HepG2 (cell line): ENCODE measurements around the gene SHC1. TPM values are rescaled to one million over a fixed set of nuclear protein-coding genes. Genes with fewer than 3 reads are reported as not detected.

Experiments used
- ATAC-seq: fragments of 200-7000 bp; cut with Tn5 transposase; 3 replicates; pipeline ENCODE4 v1.9.1; 2020; ENCODE audit warnings: mild to moderate bottlenecking, moderate library complexity
- BruUV-seq: library from RNA; stranded (reverse); fragments of 400-500 nt; replicated peaks from 2 replicates; lab custom pipeline; 2021; lab: Mats Ljungman, UMichigan
- CTCF ChIA-PET: fragments of 300-600 bp; formaldehyde crosslinking; extraction: SDS; loops from one replicate; lab custom pipeline; 2021; ENCODE audit warnings: low total read pairs, inconsistent platforms, low intra/inter-chr PET ratio; lab: Yijun Ruan, JAX
- POLR2A ChIA-PET: fragments of 350-600 bp; sonication (Branson Sonifier 250); formaldehyde crosslinking; loops from one replicate; lab custom pipeline; 2020; ENCODE audit warnings: antibody characterized with exemption, inconsistent platforms; lab: Yijun Ruan, JAX
- DNase-seq: peaks from one replicate; pipeline ENCODE4 v3.0.0-alpha.2; 2015; ENCODE audit warnings: low spot score
- FAIRE-seq: peaks from 3 replicates; lab custom pipeline; 2011; peaks lifted over from hg19 to GRCh38; lab: Jason Lieb, UNC
- H2AFZ ChIP-seq: one replicate; pipeline ENCODE4 v1.6.1; 2011; ENCODE audit warnings: low read length, inconsistent platforms
- H3K27ac ChIP-seq: fragments of 300-600 bp; 3 replicates; pipeline ENCODE4 v1.8.0; 2011; ENCODE audit warnings: mixed run types, mild to moderate bottlenecking, mixed read lengths, low read length, inconsistent platforms; ENCODE audit not compliant: insufficient read depth; ENCODE audit errors: extremely low read length
- H3K27me3 ChIP-seq, 2 experiments: fragments of 200-600 bp in 1 of 2; 2 replicates in 1 of 2; 3 replicates in 1 of 2; pipeline versions ENCODE4 v1.6.0 to v1.8.0; 2011; ENCODE audit warnings: low read length in 2 of 2, mild to moderate bottlenecking in 2 of 2, moderate library complexity in 2 of 2, inconsistent platforms in 1 of 2; ENCODE audit not compliant: insufficient read depth in 2 of 2, control insufficient read depth in 1 of 2
- H3K36me3 ChIP-seq, 2 experiments: fragments of 200-600 bp in 1 of 2; replicated peaks in 1 of 2; 2 replicates in 1 of 2; 3 replicates in 1 of 2; pipeline versions ENCODE4 v1.5.1 to v1.8.0; 2011; ENCODE audit warnings: low read length in 2 of 2, inconsistent platforms in 1 of 2; ENCODE audit not compliant: insufficient read depth in 2 of 2, control insufficient read depth in 1 of 2
- H3K4me1 ChIP-seq: 2 replicates; pipeline ENCODE4 v1.5.1; 2012; ENCODE audit warnings: low read length, inconsistent platforms; ENCODE audit not compliant: insufficient read depth
- H3K4me2 ChIP-seq: 2 replicates; pipeline ENCODE4 v1.6.0; 2011; ENCODE audit warnings: low read depth, low read length, inconsistent platforms
- H3K4me3 ChIP-seq, 3 experiments: fragments of 200-600 bp in 1 of 3; sonication (generic), shearing (Covaris generic) in 1 of 3; replicated peaks in 1 of 3; 2 replicates each; pipeline ENCODE4 v1.5.1; 2011 to 2016; ENCODE audit warnings: low read length in 3 of 3, inconsistent platforms in 2 of 3, low read depth in 2 of 3, mild to moderate bottlenecking in 2 of 3, control low read depth in 1 of 3, mixed read lengths in 1 of 3; ENCODE audit not compliant: insufficient read depth in 1 of 3
- H3K79me2 ChIP-seq: one replicate; pipeline ENCODE4 v1.6.1; 2011; ENCODE audit warnings: low read length, inconsistent platforms; ENCODE audit not compliant: insufficient read depth
- H3K9ac ChIP-seq: 2 replicates; pipeline ENCODE4 v1.6.0; 2011; ENCODE audit warnings: mild to moderate bottlenecking, low read depth, low read length, inconsistent platforms; ENCODE audit not compliant: insufficient read depth
- H3K9me3 ChIP-seq: 2 replicates; pipeline ENCODE4 v1.5.1; 2012; ENCODE audit warnings: mild to moderate bottlenecking, low read length
- H4K20me1 ChIP-seq: 2 replicates; pipeline ENCODE4 v1.6.0; 2011; ENCODE audit warnings: inconsistent platforms, mild to moderate bottlenecking, low read length, moderate library complexity; ENCODE audit not compliant: insufficient read depth
- AGO1 ChIP-seq: fragments of 200-400 bp; formaldehyde crosslinking; IDR thresholded peaks from 2 replicates; pipeline ENCODE4 v1.6.1; 2017; ENCODE audit warnings: mild to moderate bottlenecking, low read depth, low read length, moderate library complexity; ENCODE audit not compliant: poor library complexity, severe bottlenecking
- AGO2 ChIP-seq: fragments of 200-400 bp; formaldehyde crosslinking; optimal IDR thresholded peaks from 2 replicates; pipeline ENCODE3; 2017; ENCODE audit warnings: mild to moderate bottlenecking, low read depth, low read length, moderate library complexity
- BATF2 ChIP-seq: sonication (generic); formaldehyde crosslinking; IDR thresholded peaks from 2 replicates; pipeline ENCODE4 v1.8.0; 2022; ENCODE audit warnings: mild to moderate bottlenecking, missing genetic modification reagents, moderate library complexity
- CREB1 ChIP-seq, 2 experiments: fragments of 450-650 bp in 1 of 2; IDR thresholded peaks; 2 replicates each; pipeline ENCODE4 v1.6.1; 2016 to 2017; ENCODE audit warnings: control low read depth in 1 of 2, mild to moderate bottlenecking in 1 of 2, missing compliant biosample characterization in 1 of 2, missing genetic modification characterization in 1 of 2
- EHMT2 ChIP-seq: fragments of 200-600 bp; sonication (generic); IDR thresholded peaks from 2 replicates; pipeline ENCODE4 v1.7.0; 2017; ENCODE audit warnings: antibody characterized with exemption, low read depth, low read length, borderline replicate concordance
- ERF ChIP-seq: IDR thresholded peaks from 2 replicates; pipeline ENCODE4 v1.6.1; 2018; ENCODE audit warnings: missing biosample characterization, missing genetic modification reagents
- KAT2B ChIP-seq: fragments of 150-350 bp; IDR thresholded peaks from 2 replicates; pipeline ENCODE4 v1.6.1; 2014; ENCODE audit warnings: low read depth, low read length, borderline replicate concordance
- MXD4 ChIP-seq: IDR thresholded peaks from 2 replicates; pipeline ENCODE4 v1.6.1; 2016; ENCODE audit warnings: mild to moderate bottlenecking, missing biosample characterization, missing genetic modification reagents
- ONECUT2 ChIP-seq: sonication (generic); formaldehyde crosslinking; IDR thresholded peaks from 2 replicates; pipeline ENCODE4 v1.4.0; 2020; ENCODE audit warnings: missing genetic modification reagents
- PRPF4 ChIP-seq: fragments of 200-400 bp; formaldehyde crosslinking; IDR thresholded peaks from 2 replicates; pipeline ENCODE4 v1.6.1; 2016; ENCODE audit warnings: low read length, low read depth; ENCODE audit not compliant: poor library complexity, severe bottlenecking
- RBFOX2 ChIP-seq: fragments of 200-400 bp; formaldehyde crosslinking; IDR thresholded peaks from 2 replicates; pipeline ENCODE4 v1.6.1; 2017; ENCODE audit warnings: low read depth, mild to moderate bottlenecking, low read length
- SOX6 ChIP-seq, 2 experiments: fragments of 450-650 bp in 1 of 2; sonication (generic) in 1 of 2; formaldehyde crosslinking in 1 of 2; IDR thresholded peaks; 2 replicates each; pipeline versions ENCODE4 v1.4.0 to v1.6.1; 2017 to 2020; ENCODE audit warnings: antibody characterized with exemption in 1 of 2, mild to moderate bottlenecking in 1 of 2, missing genetic modification reagents in 1 of 2
- ZBTB37 ChIP-seq: sonication (generic); formaldehyde crosslinking; IDR thresholded peaks from 2 replicates; pipeline ENCODE4 v1.4.0; 2020; ENCODE audit warnings: mild to moderate bottlenecking, missing genetic modification reagents
- ZNF510 ChIP-seq: sonication (generic); formaldehyde crosslinking; IDR thresholded peaks from 2 replicates; pipeline ENCODE4 v1.4.0; 2020; ENCODE audit warnings: low read depth, mild to moderate bottlenecking, missing genetic modification reagents
- ZNF629 ChIP-seq: sonication (generic); formaldehyde crosslinking; conservative IDR thresholded peaks from 2 replicates; pipeline ENCODE4 v1.5.0; 2020; ENCODE audit warnings: missing genetic modification reagents
- ZNF768 ChIP-seq: sonication (generic); formaldehyde crosslinking; IDR thresholded peaks from 2 replicates; pipeline ENCODE4 v1.4.0; 2020; ENCODE audit warnings: missing genetic modification reagents
- WGBS: methylation state at CpG from one replicate; pipeline ENCODE4 v1.1.6; 2017; ENCODE audit warnings: low lambda C conversion rate; 5-methylcytosine and 5-hydroxymethylcytosine counted together
- in situ Hi-C: cut with HindIII; loops from 2 replicates; pipeline ENCODE4 v1.10.0; 2017; ENCODE audit warnings: low pct_unique_long_range_greater_than_20kb; ENCODE audit not compliant: extremely low pct_ligation_motif_present
- intact Hi-C: fragments of 100-400 bp; cut with micrococcal nuclease; formaldehyde crosslinking; loops from one replicate; pipeline ENCODE4 v1.10.0; 2022; ENCODE audit not compliant: unreplicated experiment
- polyA plus RNA-seq, 8 experiments: library from polyadenylated mRNA; depleted of rRNA in 3 of 8; stranded (reverse) in 7 of 8; unstranded in 1 of 8; fragments of >200 nt; fragmentation: Illumina TruSeq in 4 of 8; extraction: Trizol in 4 of 8; gene quantifications; 2 replicates each; pipeline versions ENCODE4 v1.2.1 to v1.2.3, GENCODE V29; 2011 to 2016; ENCODE audit warnings: low read depth in 4 of 8, missing spikeins in 1 of 8, mixed read lengths in 1 of 8; ENCODE audit not compliant: insufficient read depth in 1 of 8
- total RNA-seq, 5 experiments: library from RNA; depleted of rRNA; stranded (reverse); fragments of >200 nt; fragmentation: Illumina TruSeq; extraction: Trizol; gene quantifications; 2 replicates each; pipeline ENCODE4 v1.2.3, GENCODE V29; 2016; ENCODE audit warnings: low read depth in 1 of 5

SHC1 gene
- total and polyA plus RNA-seq, 2 of the 13 experiments (the other 11 are each of a cell fraction or from before 2014, with no cell fraction given), result 52.0 to 137 TPM

GRCh38 chr1:154958681-154959425, 11.7 kb downstream of the SHC1 start:
- no peak overlapping the region for H3K4me3 ChIP-seq
- CTCF ChIA-PET, result no interaction called here
- H3K9ac ChIP-seq, result no peak overlapping the region
- POLR2A ChIA-PET, result interaction anchor here (1.3 to 8.3 kb wide), 2 partner anchors 14 kb away, joined by 3 to 148 read pairs; partner anchors contain the start of genes CKS1B and SHC1
- DNase-seq (no peak), FAIRE-seq (no peak), ATAC-seq (no peak)
- H3K27ac ChIP-seq, result no peak overlapping the region
- intact Hi-C loops, result no loop called here
- no peak overlapping the region for H2AFZ ChIP-seq
- no peaks in the 10 kb centered on the region; a peak in 1 of 5 replicates for H3K27me3 ChIP-seq
- no peaks in the 10 kb centered on the region for H4K20me1 ChIP-seq
- peaks cover 51% of the 10 kb centered on the region for H3K4me1 ChIP-seq
- WGBS, result over 99% methylated on average over 11 of the region's 16 CpGs
- peaks cover 17% of the 10 kb centered on the region for H3K79me2 ChIP-seq
- TF ChIP-seq AGO2 (peak; percentile 84), RBFOX2 (0 out of 2 replicates have a peak, but pooled peaks have one; percentile 30), MXD4 (CRISPR knock-in tag) (no peak), ONECUT2 (CRISPR knock-in tag) (no peak)
- H3K9me3 ChIP-seq, result no peaks in the 10 kb centered on the region
- peaks cover 6 to 23% of the 10 kb centered on the region in 2 experiments; a peak in 3 of 5 replicates for H3K36me3 ChIP-seq
- no TSS peak for BruUV-seq
- in situ Hi-C loops, result no loop called here
- H3K4me2 ChIP-seq, result no peak overlapping the region

DNA sequence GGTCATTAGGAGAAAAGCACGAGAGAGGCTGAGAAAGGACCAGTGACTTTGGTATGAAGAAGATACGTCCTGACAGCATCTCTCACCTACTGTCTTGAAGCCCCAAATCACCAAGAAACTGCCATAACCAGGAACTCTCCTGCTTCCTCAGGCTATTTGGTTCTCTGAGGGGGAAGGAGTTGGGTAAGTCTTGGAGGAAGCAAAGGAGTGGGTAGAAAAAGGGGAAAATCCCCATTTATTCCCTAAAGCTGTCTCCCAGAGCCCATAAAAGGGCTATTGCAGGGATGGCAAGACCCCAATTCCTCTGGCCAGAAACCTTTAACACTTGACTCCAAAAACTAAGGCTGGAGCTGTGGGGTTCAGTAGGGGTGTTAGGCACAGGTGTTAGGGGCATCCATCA, 12.5 kb downstream of the SHC1 start:
- Histone ChIP-seq H3K27me3 (no peaks in the 10 kb centered on the region; a peak in 1 of 5 replicates), H3K36me3 (peaks cover 4 to 15% of the 10 kb centered on the region in 2 experiments; a peak in 2 of 5 replicates), H3K4me3 (no peak overlapping the region), H2AFZ (no peak overlapping the region), H4K20me1 (no peaks in the 10 kb centered on the region), H3K4me2 (no peak overlapping the region), H3K4me1 (peaks cover 51% of the 10 kb centered on the region), H3K9me3 (no peaks in the 10 kb centered on the region), H3K9ac (no peak overlapping the region), H3K27ac (no peak overlapping the region), H3K79me2 (peaks cover 17% of the 10 kb centered on the region)
- ChIA-PET CTCF (no interaction called here), POLR2A (interaction anchor here (1.3 to 8.3 kb wide), 2 partner anchors 13 to 15 kb away, joined by 3 to 148 read pairs; partner anchors contain the start of genes CKS1B and SHC1)
- DNase-seq (no peak), ATAC-seq (no peak), FAIRE-seq (no peak)
- TF ChIP-seq PRPF4 (no peak), BATF2 (CRISPR knock-in tag) (no peak), AGO1 (no peak), SOX6 (IDR thresholded peaks at IDR 0.05) (no peak), SOX6 (CRISPR knock-in tag; IDR thresholded peaks at IDR 0.05) (no peak), EHMT2 (no peak), KAT2B (no peak), CREB1 (IDR thresholded peaks at IDR 0.05) (no peak), CREB1 (CRISPR knock-in tag; IDR thresholded peaks at IDR 0.05) (no peak), ZNF510 (CRISPR knock-in tag) (no peak), ZNF629 (CRISPR knock-in tag) (no peak), ERF (no peak), ZBTB37 (no peak), ZNF768 (CRISPR knock-in tag) (no peak)
- BruUV-seq, result TSS peak; percentile 14
- intact Hi-C loops (no loop called here), in situ Hi-C loops (no loop called here)
- WGBS, result 100% methylated on average over 2 of the region's 2 CpGs
